ENCODE results near the gene ASRGL1.

DNA sequence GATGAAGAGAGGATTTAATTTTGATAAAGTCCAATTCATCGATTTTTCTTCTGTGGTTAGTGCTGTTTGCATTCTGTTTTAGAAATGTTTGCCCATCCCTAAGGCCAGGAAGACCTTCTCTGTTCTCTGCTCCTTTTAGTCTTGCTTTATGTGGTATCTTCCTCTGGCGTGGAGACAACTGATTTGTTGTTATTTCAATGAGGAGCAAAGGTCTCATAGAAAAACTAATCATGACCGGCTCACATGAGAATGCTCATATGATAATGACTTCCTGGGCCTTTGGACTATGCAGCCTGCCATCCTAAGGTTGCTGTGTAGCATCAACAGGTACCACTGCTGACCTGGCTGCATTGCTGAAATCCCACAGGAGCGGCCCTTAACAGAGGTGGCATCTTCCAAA lies 101.4 kb downstream of the ASRGL1 start:
- TF ChIP-seq, protein P1, sequence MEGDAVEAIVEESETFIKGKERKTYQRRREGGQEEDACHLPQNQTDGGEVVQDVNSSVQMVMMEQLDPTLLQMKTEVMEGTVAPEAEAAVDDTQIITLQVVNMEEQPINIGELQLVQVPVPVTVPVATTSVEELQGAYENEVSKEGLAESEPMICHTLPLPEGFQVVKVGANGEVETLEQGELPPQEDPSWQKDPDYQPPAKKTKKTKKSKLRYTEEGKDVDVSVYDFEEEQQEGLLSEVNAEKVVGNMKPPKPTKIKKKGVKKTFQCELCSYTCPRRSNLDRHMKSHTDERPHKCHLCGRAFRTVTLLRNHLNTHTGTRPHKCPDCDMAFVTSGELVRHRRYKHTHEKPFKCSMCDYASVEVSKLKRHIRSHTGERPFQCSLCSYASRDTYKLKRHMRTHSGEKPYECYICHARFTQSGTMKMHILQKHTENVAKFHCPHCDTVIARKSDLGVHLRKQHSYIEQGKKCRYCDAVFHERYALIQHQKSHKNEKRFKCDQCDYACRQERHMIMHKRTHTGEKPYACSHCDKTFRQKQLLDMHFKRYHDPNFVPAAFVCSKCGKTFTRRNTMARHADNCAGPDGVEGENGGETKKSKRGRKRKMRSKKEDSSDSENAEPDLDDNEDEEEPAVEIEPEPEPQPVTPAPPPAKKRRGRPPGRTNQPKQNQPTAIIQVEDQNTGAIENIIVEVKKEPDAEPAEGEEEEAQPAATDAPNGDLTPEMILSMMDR (IDR thresholded peaks at IDR 0.05; ENCODE audit: low read length): no peak
- no peak for TF ChIP-seq EZH2phosphoT487 (IDR thresholded peaks at IDR 0.05; ENCODE audit: low read length)

Measured in MM.1S (cell line).